Stimulated activated CD4-positive, alpha-beta T cell treated with anti-CD3 and anti-CD28 coated beads, TNF-alpha, amount 100 ng/mL, for 24 hours (primary cell): Measurements from ENCODE around the gene RFC2.

Source experiments
- DNase-seq, 3 experiments: peaks; one replicate each; pipeline ENCODE4 v3.0.0-alpha.2; 2020; ENCODE audit warnings: low read depth in 3 of 3

Gene RFC2

DNA sequence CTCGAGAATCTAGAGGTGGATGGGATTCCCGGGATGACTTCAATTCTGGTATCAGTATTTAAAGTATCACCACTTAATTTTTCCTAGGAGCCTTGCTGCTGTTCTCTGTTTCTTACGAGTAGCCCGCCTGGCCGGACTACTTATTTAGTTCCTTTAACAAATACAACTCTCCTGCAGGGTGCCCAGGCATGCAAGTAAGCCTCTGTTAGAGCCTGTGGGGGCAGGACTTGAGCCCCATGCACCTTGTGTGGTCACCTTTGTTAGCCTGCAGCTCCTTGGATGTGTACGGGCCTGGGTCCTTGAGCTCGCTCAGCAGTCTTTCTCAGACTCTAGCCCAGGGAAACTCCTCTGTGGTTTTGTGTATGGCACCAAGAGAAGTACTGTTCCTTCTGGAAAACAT lies 63.9 kb downstream of the RFC2 start:
- no peak for DNase-seq

DNA sequence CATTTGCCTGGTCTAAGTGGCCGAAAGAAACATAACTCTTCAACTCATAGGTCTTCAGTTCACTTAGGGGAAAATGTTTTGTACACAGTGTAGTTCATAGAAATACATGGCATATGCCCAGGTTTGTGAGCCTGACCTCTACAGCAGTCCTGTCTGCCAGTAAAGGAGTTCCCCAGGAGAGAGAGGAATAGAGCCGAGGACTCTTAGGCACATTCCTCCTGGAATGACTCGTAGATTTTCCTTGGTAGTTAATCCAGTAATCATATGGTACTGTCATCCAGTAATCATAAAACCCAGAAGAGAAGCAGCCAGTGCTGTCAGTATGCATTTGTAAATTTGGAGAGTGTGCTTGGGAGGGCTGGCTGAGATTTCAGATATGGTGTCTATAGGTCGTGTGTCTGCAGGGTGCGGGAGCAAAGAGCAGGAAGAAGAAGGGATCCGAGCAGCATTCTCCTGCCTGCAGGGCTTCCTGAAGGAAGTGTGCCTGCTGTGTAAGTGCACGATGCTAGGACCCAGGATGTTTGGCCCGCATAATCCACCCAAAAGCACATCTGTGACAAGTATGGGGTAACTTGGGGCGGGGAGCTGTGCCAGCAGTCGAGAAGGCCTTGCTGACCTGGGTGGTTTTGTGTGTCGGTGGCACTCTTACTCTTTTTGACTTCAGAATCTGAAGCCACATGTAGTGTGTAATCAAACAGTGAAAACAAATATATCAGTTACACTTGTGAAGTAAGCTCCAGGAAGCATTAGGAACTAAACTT lies 66.1 kb downstream of the RFC2 start:
- DNase-seq, result no peak

DNA sequence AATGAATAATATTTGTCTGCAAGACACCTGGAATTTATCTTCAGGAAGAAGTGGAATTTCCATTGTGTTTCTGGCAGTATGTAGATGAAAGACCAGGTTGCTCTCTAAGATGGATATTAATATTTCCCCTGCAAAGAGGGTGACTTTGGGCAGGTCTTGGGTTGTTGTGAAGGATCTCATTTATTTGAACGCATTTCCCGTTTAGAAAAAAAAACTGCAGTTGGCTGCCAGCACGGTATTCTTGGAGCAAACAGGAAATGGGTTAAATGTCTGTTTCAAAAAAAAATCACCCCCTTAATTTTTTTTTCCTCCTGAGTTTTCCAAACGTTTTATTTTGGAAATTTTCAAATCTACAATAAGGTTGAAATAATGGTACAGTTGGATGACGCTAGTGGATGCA lies 68.6 kb downstream of the RFC2 start:
- DNase-seq, result no peak

DNA sequence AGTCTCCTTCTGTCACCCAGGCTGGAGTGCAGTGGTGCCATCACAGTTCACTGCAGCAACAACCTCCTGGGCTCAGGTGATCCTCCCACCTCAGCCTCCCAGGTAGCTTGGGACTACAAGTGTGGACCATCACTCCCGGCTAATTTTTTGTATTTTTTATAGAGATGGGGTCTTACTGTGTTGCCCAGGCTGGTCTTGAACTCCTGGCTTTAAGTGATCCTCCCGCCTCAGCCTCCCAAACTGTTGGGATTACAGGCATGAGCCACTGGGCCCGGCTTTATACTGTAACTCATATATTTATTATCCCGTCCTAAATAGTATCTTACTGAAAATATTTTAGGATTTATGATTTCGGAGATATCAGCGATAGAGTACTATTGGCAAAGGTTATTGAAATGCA lies 69.2 kb downstream of the RFC2 start:
- DNase-seq, result no peak

DNA sequence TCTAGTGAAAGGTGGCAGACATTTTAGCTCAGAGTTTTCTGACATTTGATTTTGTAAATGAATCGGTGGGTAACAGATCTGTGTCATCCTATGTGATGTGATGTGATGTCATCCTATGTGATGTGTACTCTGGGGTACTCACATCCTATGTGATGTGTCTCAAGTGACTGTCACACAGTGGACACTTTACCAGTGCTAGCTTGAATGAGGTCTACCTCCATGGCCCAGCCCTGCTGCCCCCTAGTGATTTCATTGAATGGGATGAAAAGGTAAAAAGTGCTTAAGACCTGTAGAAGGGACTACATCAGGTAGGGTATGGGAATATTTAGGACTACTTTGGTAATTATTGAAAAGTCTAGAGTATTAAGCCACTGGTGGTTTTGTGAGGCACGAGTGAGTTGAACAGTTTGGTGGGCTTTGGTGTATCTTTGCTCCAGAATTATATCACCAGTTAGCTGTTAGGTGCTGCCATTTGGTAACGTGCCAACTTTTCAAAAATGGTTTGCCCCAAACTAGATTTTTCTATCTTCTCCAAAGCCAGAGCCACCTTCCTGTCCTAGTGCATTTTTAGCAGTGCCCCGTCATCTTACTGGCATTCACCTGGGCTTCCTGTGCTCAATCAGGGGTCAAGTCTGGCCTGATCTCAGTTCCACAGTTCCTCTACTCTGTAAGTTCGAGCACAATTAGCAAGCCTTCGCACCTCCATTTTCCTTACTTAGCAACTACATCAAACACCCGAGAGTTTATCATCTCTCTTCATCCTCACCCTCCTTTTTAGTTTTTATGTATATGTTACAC lies 70.3 kb downstream of the RFC2 start:
- no peak for DNase-seq

DNA sequence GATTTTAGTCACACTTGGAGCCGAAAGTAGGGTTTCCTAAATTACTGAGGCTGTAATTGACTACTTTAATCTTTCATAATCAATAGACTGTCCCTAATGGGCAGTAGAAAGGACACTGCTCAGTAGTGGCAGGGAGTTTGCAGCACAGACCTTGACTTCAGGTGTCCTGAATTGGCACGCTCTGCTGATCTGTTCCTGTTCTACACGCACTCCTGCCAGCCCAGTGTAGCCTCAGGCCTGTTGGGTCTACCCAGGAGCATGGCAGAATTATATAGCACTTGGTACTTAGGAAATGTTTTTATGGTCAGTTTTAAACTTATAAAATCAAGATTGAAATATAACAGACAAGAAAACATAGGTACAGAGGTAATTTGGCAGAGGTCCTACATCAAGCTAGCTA lies 71.1 kb downstream of the RFC2 start:
- no peak for DNase-seq

DNA sequence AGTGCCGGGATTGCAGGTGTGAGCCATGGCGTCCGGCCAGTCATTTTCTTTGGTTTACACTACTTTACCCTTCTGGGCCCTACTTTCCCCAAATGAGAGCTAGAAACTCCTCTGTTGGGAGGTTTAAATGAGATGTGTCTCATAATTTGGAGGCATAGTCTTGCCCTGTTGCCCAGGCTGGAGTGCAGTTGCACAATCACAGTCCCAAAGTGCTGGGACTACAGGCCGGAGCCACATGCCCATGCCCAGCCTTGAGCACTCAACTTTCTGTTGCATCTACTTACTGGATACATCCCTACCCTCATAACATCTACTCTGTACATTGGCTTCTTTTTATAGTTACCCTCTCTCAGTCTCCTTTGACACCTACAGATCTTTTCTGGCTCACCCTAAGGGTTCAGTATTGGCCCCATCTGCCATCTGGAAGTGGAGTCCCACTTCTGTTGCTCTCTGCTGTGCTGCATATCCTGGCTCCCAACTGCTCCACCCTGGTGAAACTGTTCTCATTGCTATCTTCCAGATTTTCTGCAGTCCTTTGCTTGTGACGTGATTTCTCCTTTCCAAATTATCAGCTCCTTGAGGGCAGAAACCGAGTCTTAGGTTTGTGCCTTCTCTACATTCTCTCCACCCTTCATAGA lies 71.6 kb downstream of the RFC2 start:
- no peak for DNase-seq

DNA sequence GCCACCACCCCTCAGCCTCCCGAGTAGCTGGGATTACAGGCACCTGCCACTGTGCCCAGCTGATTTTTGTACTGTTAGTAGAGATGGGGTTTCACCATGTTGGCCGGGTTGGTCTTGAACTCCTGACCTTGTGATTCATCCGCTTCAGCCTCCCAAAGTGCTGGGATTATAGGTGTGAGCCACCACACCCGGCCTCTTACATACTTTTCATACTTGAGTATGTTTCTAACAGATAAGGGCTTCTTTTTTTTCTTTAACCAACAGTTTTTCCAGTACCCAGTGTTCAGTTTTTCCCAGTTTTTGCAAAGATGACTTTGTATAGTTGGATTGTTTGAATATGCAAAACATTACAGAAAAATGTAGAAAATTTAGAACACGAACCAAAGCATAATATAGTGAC lies 72.4 kb downstream of the RFC2 start:
- DNase-seq, result no peak
